ENCODE data around the gene KCNMB2.
"Not testable (repeated sequence)": the region's sequence is repeated elsewhere in the genome, so short reads cannot be mapped to it uniquely, and the experiment has no call there.

KCNMB2 gene

GRCh38 chr3:178699810-178700209 lies 163.6 kb downstream of the KCNMB2 start:
- DNase-seq (ENCODE audit: low read depth in 2 of 2): no peak

DNA sequence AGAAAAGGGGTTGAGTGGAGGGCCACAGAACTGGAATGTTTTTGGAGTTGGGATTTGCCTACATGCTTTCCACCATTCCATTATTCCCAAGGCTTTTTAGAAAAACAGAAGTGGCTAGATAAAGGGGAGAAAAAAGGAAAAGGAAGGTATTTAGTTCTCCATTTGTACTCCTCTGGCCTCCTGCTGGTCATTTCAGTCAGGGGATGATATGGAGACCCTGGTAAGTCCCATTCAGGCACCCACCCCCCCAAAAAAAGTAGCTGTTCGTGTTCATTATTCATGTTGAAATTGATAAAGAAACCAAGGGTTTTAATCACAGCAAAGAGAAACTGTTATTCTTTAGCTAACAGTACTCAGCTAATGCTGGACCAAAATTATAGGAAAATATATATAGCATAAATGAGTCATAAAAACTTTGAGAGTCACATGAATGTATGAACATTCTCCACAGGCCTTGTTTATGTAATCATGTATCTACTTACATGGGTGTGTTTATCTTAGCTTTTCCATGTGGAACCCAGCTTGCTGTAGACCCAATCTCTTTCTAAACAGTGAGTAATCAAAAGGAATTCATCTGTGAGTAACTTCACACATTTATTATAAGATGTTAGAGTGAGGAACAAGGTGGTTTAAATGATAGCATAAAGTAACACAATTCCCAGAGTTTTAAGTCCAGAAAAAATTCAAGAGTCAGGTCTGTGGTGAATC lies 167.2 kb downstream of the KCNMB2 start:
- DNase-seq (ENCODE audit: low read depth in 2 of 2): no peak

GRCh38 chr3:178705925-178706324 lies 169.7 kb downstream of the KCNMB2 start:
- no peak for DNase-seq (ENCODE audit: low read depth in 2 of 2)

DNA sequence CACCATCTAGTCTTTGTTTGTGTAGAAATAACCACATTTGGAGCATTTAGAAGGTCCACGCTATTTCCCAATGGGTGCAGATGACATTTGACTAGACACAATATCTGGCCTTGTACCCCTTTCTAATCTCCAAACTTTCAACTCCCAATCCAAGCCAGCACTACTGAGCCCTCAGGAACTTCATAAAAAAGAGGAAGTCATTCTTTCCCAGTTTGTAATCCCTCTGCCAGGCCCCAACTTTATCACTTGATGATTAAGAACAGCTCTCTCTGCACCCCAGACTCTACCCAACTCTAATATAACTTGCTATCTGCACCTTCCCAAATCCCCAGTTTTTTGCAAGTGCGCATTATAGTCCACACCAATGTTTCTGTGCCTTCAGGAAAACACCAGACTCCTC lies 170.2 kb downstream of the KCNMB2 start:
- no peak for DNase-seq (ENCODE audit: low read depth in 2 of 2)

DNA sequence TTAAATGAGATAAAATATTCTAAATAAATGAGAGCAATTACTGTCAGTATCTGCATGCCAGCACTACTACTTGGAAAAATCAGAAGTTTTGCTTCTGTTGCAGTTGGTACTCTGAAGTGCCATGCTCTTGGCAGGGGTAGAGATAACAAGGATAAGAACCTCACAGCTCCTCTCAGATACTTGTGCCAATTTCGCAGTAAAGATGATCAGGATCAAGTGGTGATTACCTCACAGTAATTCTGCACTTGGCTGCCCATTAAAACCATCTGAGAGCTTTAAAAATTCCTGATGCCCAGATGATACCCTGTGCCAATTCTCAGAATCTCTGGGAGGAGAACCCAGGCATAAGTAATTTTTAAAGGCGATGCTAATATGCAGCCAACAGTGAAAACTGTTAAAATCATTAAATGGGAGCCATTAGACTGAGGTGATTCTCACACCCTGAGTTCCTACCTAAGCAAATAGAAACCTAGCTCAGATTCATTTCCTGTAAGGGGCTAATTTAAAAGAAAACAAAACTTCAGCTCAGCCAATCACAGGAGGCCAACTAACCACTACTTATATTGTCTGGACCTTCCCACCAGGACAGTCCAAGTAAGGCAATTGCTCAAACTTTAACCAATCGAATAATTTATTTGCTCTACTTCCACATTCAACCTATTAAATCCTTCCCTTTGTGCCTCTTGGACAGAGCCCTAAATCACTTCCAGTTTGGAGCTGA lies 171.2 kb downstream of the KCNMB2 start:
- no peak for DNase-seq (ENCODE audit: low read depth in 2 of 2)

GRCh38 chr3:178709051-178709450 lies 172.8 kb downstream of the KCNMB2 start:
- DNase-seq (ENCODE audit: low read depth in 2 of 2): no peak

GRCh38 chr3:178711753-178712152 lies 175.5 kb downstream of the KCNMB2 start:
- no peak for DNase-seq (ENCODE audit: low read depth in 2 of 2)

DNA sequence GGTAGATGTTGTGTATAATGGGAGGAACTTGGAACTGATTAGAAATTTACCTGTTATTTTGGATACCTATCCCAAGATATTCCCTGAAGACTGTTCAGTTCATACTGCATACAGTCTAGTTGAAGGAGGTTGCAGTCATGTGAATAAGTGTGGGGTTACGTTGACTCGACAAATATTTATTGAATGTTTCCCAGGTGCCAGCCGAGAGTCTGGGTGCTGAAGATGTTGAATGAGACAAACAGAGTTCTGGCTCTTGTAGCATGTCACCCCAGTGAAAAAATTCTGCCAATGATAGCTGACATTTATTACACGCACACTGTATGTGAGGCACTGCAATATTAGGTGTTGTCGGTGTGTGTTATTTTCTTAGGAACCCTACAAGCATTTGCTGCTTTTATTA lies 176.0 kb downstream of the KCNMB2 start:
- no peak for DNase-seq (ENCODE audit: low read depth in 2 of 2)

DNA sequence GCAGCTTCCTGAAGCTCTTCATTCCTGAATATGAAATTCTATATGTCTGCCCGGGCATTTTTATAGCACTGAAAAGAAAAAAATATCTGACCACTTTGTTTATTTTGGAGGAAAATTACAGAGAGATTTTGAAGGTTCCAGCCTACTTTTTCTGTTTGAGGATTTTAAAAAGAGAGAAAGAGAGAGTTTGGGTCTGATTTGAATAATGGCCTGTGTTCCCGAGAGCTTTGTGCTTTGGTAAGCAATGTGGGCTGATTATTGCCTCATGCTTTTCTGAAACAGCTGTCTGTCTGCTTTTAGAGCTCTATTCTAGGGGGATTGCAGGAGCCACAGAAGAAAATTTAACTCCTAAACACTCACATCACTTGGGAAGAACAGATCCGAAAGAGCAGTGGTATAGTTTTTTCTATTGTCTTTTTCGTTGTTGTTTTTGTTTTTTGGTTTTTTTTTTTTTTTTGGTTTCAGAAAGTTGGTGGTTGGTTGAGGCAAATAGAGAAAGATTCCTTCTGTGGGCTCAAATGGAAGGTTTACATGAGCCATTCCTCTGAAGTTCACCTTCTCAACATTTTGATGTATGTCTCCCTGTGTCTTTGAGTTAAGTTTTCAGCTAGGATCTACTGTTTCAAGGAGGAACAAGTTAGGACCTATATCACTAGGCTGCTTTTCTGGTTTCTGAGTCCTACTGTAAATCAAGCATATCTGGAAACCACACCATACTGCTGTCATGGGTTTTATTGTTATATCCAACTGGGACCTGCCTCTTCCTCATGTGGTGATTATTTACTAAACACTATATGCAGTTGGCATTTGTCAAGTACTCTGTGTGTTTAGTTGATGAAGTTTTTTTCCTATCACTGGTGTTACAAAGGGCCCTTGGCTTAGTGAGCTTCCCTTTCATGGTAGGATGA lies 178.9 kb downstream of the KCNMB2 start:
- no peak for DNase-seq (ENCODE audit: low read depth in 2 of 2)

- no peak for DNase-seq (ENCODE audit: low read depth in 2 of 2)
Measured at GRCh38 chr3:178718995-178719635, 182.9 kb downstream of the KCNMB2 start.

GRCh38 chr3:178732824-178733223 lies 196.6 kb downstream of the KCNMB2 start:
- no peak for DNase-seq (ENCODE audit: low read depth in 2 of 2)

DNA sequence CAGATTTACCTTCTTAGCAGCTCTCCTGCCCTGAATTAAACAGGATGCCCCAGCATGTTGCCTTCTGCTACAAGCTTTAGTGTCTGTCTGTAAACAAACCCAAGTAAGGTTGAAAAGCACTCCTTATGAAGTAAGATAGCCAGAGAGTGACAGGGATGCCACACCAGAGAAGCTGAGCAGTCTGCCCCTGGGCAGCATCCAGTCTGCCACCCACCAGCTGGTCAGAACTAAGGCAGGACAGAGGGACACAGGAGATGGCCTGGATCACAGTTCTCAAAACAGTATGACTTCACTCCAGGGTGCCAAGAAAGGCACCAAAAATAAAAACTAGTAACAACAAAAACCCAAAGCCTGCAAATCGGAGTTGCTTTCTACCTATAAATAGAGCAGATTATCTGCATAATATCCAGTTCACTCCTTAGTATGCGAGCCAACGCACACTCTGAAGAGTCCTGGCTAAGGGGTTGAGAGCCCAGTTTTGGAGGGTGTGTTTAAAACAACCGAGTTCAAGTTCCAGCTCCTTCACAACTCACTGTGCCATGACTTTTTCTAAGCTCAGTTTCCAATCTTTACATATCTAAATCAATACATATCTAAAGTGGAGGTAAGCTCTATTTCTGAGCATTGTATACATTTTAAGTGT lies 198.9 kb downstream of the KCNMB2 start:
- DNase-seq (ENCODE audit: low read depth in 2 of 2): no peak

DNA sequence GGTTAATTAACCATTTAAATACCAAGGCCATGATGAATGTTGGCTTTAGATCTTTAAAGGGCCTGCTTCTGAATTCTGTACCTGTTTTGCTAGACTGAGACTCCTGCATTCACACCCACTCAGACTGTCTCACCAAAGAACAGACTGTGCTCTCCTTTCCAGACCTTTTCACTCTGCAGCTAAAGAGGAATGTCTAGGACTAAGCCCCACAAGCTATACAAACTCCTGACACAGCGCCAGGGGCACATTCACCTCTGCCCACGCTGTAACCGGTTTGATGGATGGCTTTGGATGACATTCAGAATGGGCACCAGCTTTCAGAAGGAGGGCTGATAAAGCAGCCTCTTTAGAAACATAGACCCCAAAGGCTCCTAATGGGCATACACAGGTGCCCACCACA lies 200.1 kb downstream of the KCNMB2 start:
- DNase-seq (ENCODE audit: low read depth in 2 of 2): no peak

DNA sequence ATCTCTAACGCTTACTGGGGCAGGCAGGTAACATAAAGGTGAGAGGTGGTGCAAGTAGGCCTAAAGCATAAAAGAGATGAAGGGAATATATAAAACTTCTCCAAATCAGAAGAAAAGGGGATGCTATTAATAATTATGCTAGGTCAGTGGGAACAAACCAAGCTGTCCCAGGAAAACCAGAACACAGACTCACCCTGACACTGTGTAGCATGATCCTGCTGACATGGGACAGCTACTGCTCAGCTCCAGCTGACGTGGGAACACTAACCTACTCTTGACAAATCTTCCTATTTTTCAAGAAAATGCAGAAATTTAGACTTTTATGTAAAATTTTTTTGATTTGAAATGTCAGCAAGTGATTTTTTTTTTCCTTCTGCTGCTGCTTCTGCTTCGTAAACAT lies 203.5 kb downstream of the KCNMB2 start:
- DNase-seq (ENCODE audit: low read depth in 2 of 2): no peak

DNA sequence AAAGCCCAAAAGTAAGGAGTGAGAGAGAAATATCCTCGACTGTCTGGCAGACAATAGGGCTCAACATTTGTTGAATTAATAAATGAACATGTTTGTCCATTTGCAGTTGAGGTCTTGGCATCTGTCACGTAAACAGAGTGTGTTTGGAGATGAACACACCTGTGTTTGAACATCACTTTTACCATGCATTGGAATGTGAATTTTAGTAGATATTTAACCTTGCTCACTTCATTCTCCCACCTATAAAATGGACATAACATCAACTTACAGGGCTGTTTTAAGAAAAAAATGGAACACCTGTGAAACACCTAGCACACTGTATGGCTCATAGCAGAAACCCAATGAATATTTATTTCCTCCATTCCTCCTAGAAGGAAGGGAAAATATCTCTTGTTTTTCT lies 204.8 kb downstream of the KCNMB2 start:
- DNase-seq (ENCODE audit: low read depth in 2 of 2): no peak

GRCh38 chr3:178743297-178743696 lies 207.1 kb downstream of the KCNMB2 start:
- no peak for DNase-seq (ENCODE audit: low read depth in 2 of 2)

DNA sequence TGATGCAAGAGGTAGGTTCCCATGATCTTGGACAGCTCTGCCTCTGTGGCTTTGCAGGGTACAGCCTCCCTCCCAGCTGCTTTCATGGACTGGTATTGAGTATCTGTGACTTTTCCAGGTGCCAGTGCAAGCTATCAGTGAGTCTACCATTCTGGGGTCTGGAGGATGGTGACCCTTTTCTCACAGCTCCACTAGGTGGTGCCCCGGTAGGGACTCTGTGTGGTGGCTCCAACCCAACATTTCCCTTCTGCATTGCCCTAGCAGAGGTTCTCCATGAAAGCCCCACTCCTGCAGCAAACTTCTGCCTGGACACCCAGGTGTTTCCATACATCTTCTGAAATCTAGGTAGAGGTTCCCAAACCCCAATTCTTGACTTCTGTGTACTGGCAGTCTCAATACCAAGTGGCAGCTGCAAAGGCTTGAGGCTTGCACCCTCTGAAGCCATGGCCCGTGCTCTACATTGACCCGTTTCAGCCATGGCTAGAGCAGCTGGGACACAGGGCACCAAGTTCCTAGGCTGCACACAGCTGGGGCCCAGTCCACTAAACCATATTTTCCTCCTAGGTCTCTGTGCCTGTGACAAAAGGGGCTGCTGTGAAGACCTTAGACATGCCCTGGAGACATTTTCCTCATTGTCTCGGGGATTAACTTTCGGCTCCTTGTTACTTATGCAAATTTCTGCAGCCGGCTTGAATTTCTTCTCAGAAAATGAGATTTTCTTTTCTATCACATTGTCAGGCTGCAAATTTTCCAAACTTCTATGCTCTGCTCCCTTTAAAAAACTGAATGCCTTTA lies 209.8 kb downstream of the KCNMB2 start:
- not testable (repeated sequence) for DNase-seq (ENCODE audit: low read depth in 2 of 2)

DNA sequence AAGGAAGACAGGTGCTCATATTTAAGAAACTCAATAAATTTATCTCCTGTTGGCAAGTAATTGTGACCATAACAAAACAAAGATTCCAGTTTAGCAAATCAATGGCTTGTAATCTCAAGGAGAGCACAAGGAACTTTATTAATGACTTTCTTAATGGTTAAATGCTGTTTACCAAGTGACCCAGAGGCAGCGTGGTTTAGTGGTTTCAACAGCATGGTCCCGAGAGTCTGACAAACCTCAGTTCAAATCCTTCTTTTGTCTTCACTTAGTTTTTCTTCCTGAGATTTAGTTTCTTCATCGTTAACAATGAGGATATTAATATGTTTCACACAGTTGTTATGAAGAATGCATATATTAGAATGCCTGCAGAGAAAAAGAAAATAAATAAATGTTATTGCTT lies 212.6 kb downstream of the KCNMB2 start:
- DNase-seq (ENCODE audit: low read depth in 2 of 2): no peak

- DNase-seq (ENCODE audit: low read depth in 2 of 2): no peak
Measured at GRCh38 chr3:178749471-178749870, 213.2 kb downstream of the KCNMB2 start.

DNA sequence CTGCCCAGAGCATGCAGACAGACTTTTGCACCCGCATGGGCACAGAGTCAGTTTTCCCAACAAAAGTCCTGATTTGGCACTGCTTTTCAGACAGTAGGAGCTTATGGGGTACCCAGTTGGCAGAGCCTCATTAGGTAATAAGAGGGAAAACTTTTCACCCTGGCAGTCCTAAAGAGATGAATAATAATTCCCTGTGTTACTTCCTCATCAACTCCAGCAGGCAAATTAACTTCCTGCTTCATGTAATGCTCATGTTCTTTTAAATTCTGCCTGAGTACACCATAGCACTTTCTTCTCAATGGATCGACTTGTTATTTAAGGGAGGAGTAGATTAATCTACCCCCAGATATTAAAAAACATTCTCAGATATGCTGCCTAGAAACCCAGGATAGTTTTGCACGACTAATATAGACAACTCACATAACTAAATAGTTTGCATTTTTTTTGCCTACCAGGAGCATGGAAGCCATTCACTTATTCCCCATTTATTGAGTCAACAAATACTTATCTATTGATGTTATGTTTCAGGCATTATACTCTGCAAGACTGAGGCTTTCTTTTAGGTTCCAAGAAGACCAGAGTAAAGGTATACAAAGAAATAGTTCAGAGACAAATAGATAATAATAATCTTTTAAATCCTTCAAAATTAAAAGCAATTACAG lies 214.5 kb downstream of the KCNMB2 start:
- no peak for DNase-seq (ENCODE audit: low read depth in 2 of 2)
